GM12892 (cell line): ENCODE measurements around the gene CUL4A.
"Not testable (repeated sequence)": the region's sequence is repeated elsewhere in the genome, so short reads cannot be mapped to it uniquely, and the experiment has no call there.

Source experiments
- DNase-seq: peaks from one replicate; pipeline ENCODE4 v3.0.0; 2011; ENCODE audit not compliant: insufficient read length
- FAIRE-seq: peaks from 2 replicates; lab custom pipeline; 2011; peaks lifted over from hg19 to GRCh38; lab: Jason Lieb, UNC
- POLR2A ChIP-seq: IDR thresholded peaks from 2 replicates; pipeline ENCODE4 v1.6.1; 2011; ENCODE audit warnings: low read depth, low read length, control low read depth
- POLR2AphosphoS5 ChIP-seq: IDR thresholded peaks from 2 replicates; pipeline ENCODE4 v1.6.1; 2011; ENCODE audit warnings: low read depth, low read length, control low read depth
- TAF1 ChIP-seq: IDR thresholded peaks from 2 replicates; pipeline ENCODE4 v1.6.1; 2011; ENCODE audit warnings: low read depth, mild to moderate bottlenecking, control low read depth, low read length, borderline replicate concordance

CUL4A gene

DNA sequence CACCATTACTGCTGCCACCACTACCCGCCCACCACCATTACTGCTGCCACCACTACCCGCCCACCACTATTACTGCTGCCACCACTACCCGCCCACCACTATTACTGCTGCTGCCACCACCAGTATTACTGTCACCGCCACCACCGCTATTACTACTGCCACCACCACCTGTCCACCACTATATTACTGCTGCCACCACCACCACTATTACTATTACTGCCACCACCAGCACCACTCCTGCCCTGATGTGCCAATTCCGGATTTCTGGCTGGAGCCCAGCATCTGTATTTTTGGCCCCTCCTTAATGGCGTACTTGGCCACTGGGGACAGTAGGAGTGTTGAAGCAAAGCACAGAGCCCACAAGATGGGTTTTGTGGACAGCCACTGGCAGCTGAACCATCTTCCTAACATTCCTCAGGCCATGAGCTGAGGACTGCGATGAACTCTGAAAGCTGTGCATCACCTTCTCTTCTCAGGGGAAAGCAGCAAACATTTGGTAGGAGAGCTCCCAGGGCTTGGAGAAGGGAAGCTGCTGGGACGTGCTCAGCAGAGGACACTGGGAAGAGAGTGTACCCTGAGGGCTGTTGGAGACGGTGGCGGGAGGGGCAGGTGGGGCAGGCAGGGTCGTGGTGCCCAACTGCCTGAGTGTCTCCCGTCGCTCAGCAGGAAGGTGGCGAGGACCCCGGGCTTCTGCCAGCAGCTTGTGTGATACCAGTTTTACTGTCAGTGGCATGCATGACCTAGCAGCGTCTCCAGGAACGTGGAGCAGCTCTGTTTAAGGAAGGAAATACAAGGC is 23.0 kb downstream of the CUL4A start:
- FAIRE-seq (no peak), DNase-seq (no peak)
- TF ChIP-seq POLR2AphosphoS5 = no peak
- TF ChIP-seq POLR2A = no peak
- TF ChIP-seq TAF1 = no peak

- no peak for TF ChIP-seq POLR2AphosphoS5
- TF ChIP-seq TAF1 = no peak
- no peak for TF ChIP-seq POLR2A
- DNase-seq (no peak), FAIRE-seq (no peak)
These were observed 23.7 kb downstream of the CUL4A start for GRCh38 chr13:113233101-113233500.

DNA sequence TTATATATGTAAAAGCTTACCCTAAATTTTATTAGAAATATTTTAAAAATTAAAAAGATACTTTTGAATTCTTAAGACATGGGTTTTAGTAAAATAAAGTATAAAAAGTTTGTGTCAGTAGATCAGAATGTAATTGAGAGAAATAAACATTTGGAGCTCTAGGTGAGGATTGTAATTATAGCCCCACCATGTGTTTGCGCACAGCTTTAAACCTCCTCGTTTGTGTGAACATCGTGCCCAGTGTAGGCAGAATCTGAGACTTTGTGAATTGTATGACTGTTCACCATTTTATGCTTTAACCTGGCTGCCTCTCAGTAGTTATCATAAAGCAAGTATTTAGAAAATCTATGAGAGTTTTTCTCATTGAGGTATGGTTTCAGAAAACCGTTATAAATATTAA is 29.1 kb downstream of the CUL4A start:
- no peak for DNase-seq
- no peak for FAIRE-seq
- TF ChIP-seq POLR2A = no peak
- no peak for TF ChIP-seq TAF1
- no peak for TF ChIP-seq POLR2AphosphoS5

DNA sequence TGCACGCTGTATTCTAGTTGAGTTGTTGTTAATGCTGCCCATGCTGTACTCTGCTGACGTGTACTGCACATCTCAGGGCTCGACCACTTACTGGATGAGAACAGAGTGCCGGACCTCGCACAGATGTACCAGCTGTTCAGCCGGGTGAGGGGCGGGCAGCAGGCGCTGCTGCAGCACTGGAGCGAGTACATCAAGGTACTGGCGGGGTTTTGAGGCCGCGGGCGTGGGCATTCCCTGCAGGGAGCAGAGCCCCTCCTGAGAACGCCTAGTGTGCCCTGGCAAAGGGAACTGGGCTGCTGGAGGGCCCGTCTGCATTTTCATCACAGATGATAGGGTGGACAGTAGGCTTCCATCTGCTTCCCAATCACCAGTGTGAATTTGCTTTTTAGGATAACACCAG is 29.9 kb downstream of the CUL4A start:
- TF ChIP-seq POLR2AphosphoS5 (no peak), POLR2A (no peak), TAF1 (no peak)
- FAIRE-seq = peak; percentile 58
- no peak for DNase-seq

DNA sequence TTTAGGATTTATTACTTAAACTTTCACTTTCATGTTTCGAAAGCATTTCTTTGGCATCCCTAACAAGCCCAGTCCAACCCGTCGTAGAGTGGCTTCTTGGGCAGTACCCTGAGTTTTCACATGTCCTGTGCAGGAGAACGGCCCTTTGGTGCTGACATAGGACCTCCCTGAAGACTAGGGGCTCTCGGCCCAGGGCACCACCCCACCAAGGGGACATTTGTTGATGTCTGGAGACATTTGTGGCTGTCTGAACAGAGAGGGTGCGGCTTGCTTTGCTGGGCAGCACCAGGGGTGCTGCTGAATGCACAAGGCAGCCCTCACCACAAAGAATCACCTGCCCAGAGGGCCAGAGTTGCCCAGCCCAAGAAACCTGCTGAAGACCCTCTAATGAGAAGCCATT is 30.6 kb downstream of the CUL4A start:
- no peak for FAIRE-seq
- TF ChIP-seq POLR2A (no peak), TAF1 (no peak), POLR2AphosphoS5 (no peak)
- no peak for DNase-seq

DNA sequence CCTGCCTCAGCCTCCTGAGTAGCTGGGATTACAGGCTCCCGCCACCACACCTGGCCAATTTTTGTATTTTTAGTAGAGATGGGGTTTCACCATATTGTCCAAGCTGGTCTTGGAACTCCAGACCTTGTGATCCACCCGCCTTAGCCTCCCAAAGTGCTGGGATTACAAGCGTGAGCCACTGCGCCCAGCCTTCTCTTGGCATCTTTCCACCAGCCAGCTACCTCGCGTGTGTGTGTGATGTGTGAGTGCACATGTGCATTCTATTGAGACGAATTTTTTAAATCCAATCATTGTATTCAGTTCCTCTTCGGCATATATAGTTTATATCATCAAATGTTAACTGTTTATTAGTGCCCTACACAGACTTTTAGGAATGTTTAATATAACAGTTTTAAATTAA is 32.2 kb downstream of the CUL4A start:
- not testable (repeated sequence) for FAIRE-seq

GRCh38 chr13:113243847-113244246 is 34.4 kb downstream of the CUL4A start:
- no peak for FAIRE-seq
- TF ChIP-seq POLR2AphosphoS5 = no peak
- no peak for TF ChIP-seq POLR2A
- TF ChIP-seq TAF1 = no peak
- no peak for DNase-seq

More for the DNA sequence above, 32.2 kb downstream of the CUL4A start:
- DNase-seq = not testable (repeated sequence)

DNA sequence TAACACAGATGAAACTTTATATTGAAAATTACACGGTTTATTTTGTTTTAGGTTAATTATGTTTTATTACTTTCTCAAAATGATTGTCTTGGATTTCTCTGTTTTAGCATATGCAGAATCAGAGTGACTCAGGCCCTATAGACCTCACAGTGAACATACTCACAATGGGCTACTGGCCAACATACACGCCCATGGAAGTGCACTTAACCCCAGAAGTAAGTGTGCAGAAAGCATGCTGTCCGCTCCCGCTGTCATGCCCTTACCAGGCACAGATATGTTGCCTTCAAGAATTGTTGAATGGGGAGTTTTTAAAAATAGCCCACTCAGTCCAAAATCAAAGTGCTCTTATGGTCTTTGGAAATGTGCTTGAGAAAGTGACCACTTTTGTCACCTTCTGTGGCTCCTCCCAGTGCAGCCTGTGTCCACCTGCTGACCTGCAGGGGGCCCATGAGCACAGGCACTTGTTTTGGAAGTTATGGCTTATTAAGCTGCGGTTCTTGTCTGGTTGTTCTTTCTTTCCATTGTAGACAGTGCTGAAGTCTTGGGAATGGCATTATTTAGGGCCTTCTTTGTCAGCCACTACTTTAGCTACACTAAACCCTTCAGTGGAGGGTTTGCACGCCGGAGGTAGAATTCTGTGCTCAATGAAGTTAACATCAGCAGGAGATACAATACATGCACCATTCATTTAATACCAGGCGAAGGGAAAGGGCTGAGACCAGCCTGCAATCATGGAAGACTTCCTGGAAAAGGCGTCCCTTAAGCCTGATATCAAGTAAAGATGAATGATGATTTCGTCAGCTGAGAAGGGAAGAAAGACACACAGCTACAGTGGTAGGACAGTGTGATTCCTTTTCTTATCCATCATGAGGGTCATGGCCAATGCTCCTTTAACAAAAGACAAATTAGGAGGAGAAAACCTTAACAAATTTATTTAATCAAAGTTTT is 36.7 kb downstream of the CUL4A start:
- FAIRE-seq (no peak), DNase-seq (no peak)
- TF ChIP-seq POLR2AphosphoS5 (no peak), TAF1 (no peak), POLR2A (no peak)

DNA sequence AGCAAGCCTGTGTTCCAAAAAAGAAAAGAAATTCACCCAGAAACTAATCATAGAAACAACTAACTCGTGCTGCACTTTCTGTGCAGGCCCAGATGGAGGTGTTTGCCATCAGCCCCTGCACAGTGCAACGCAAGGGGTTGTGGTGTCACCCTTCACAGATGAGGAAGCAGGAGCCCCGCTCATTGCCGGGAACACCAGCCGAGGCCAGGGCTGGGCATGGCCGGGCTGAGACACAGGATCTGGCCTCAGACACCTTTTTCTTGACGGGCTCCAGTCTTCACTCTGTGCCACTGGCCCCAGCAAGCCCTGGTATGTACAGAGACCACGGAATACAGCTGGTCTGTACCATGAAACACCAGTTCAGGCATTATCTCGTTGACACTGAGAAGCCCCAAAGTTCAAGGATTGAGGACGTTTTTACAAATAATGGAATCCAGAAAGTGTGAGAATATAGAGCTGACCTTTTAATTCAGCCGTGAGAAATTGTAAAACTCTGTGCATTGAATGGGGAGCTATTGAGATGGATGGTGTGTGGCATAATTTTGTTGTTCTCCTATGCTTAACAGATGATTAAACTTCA is 43.2 kb downstream of the CUL4A start:
- DNase-seq (no peak), FAIRE-seq (no peak)
- TF ChIP-seq POLR2AphosphoS5 (no peak), TAF1 (no peak), POLR2A (no peak)

DNA sequence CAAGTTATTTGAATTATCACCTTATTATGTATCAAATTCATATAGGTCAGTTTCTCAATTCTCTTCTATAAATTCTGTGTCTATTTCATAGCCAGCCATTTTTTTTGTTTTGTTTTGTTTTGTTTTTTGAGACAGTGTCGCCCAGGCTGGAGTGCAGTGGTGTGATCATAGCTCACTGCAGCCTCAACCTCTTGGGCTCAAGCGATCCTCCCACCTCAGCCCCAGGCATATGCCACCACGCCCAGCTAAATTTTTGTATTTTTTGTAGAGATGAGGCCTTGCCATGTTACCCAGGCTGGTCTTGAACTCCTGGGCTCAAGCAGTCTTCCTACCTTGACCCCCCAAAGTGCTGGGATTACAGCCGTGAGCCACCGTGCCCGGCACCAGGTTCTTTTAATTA is 48.5 kb downstream of the CUL4A start:
- not testable (repeated sequence) for FAIRE-seq, DNase-seq

- no peak for TF ChIP-seq TAF1
- no peak for TF ChIP-seq POLR2AphosphoS5
- TF ChIP-seq POLR2A = no peak
- DNase-seq (no peak), FAIRE-seq (no peak)
These were observed 49.1 kb downstream of the CUL4A start for GRCh38 chr13:113258321-113259054.
